COLO668 (cell line): Measurements from ENCODE around the gene SLC36A3.
"Not testable (repeated sequence)": the region's sequence is repeated elsewhere in the genome, so short reads cannot be mapped to it uniquely, and the experiment has no call there.

Experiments
- DNase-seq: peaks from one replicate; lab custom pipeline; 2025; ENCODE audit not compliant: unreplicated experiment; lab: John Stamatoyannopoulos, UW

The SLC36A3 gene

DNA sequence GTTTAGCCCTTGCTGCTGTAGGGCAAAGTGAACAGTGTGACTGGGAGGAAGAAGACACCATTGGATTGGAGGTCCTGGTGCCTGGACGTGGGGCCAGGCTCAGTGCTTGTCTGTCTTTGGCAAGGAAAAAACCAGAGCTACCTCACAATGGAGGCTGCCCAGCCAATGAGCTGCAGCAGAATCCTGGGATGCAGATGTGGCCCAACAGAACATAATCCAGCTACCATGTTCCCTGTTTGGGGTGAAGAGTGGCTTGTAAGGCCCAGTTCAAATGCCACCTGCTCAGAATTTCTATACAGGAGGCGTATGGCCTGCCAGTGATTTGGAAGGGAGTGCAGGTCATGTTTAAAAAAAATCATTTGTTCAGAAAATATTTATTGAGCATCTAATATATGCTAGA lies at the start of gene SLC36A3:
SLC36A3 (minus strand) TSS at position 101 of the 400 bp plus-strand sequence. CDS start 412 bp downstream, outside the sequence.
- no peak for DNase-seq

DNA sequence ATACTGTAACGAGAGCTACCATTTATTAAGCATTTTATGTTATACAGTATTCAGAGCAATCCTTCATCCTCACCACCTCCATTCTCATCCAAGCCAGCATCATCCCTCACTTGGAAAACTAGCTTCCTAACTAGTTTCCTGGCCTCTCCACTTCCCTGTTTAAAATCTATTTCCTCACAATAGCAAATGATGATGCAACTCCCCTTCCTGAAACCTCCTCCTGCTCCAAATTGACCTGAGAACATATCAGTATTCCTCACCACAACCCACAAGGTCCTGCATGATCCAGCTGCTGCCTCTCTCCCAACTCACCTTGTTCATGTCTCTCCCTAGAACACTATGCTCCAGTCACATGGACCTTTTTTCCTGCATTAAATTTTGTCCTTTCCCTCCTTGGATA lies 48.1 kb upstream of the SLC36A3 start:
- no peak for DNase-seq

GRCh38 chr5:151348789-151349188 lies 45.2 kb upstream of the SLC36A3 start:
- DNase-seq: no peak

DNA sequence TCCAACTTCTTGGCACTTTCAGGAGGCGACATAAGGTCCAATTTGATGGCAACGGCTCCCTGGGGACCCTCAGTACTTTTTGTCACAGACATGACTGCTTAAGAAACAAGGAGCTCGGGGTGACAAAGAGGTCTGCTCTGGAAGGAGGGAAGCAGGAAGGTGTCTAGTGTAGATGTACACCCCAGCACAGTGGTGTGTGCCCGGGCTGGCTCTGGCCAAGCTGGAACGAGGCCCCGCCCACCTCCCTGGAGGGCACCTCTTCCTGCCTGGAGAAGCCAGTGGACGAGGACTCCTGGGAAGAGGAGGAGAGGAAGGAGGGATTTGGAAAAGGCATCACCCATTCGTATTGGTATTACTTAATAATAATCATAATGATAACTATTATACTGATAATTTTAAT lies 43.8 kb upstream of the SLC36A3 start, which contains the start of gene SLC36A2:
SLC36A2 (minus strand) TSS at position 191 of the 400 bp plus-strand sequence; CDS start at position 92, 99 bp downstream.
- no peak for DNase-seq

DNA sequence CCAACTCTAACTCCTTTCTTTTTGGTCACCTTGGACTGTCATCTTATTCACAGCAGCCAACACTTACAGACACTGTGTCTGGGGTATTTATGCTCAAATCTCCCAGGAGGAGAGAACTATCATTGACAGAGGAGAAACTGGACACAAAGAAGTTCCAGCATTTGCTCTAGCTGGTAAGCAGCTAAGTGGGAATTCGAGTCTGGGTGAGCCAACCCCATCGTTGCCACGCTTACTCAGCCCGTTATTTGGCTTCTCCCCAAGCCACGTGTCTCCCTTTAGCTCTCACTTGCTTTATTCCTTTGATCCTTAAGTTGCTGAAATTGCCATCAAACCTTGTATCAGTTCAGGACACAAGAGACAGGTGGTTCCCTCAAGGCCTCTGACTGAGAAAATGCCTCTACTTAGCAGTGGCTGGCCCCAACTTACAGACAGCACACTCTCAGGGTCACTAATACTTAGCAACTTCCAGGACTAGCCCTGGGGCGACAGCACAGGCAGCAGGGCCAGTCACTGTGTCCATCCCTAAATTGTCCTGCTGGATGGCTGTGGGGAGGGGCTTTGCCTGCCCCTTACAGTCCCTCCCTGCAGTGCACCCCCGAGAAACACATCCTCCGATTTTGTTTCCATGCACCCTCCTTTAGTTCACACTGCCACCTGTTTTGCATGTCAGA lies 42.4 kb upstream of the SLC36A3 start:
- no peak for DNase-seq

GRCh38 chr5:151345187-151345807 lies 41.7 kb upstream of the SLC36A3 start:
- DNase-seq: no peak

- no peak for DNase-seq
Measured at GRCh38 chr5:151344088-151344487, 40.5 kb upstream of the SLC36A3 start.

DNA sequence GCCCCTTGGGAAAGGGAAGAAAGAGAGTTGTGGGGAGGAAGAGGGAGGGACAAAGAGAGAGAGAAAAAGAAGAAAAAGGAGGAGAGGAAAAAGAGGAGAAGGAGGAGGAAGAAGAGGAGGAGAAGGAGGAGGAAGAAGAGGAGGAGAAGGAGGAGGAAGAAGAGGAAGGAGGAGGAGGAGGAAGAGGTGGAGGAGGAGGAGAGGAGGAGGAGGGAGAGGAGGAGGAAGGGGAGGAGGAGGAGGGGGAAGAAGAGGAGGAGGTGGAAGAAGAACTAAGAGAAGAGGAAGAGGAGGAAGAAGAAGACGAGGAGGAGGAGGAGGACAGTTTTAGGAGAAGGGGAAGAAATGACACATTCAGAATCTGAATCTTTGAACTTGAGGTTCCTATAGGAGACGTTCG lies 36.4 kb upstream of the SLC36A3 start:
- DNase-seq: no peak

DNA sequence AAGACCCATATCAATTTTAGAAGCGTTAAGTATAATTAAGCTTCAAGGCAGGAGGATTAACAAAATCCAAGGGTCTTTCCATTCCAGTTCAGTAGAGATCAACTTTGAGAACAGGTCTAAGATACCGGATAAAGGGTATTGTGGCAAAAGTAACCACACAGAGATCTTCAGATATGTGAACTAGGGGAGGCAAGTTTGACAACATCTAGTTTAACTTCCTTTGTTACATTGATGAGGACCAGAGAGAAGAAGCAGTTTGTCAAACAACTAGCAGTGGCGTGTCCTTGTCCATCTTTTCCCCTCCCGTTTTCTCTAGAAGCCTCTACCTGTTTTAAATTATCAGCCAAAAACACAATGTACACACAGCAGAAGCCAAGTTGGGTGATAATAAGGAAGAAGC lies 35.2 kb upstream of the SLC36A3 start:
- DNase-seq: no peak

GRCh38 chr5:151332857-151333256 lies 29.3 kb upstream of the SLC36A3 start:
- no peak for DNase-seq

- DNase-seq: no peak
Measured at GRCh38 chr5:151328734-151329133, 25.2 kb upstream of the SLC36A3 start.

GRCh38 chr5:151327585-151327984 lies 24.0 kb upstream of the SLC36A3 start:
- no peak for DNase-seq

DNA sequence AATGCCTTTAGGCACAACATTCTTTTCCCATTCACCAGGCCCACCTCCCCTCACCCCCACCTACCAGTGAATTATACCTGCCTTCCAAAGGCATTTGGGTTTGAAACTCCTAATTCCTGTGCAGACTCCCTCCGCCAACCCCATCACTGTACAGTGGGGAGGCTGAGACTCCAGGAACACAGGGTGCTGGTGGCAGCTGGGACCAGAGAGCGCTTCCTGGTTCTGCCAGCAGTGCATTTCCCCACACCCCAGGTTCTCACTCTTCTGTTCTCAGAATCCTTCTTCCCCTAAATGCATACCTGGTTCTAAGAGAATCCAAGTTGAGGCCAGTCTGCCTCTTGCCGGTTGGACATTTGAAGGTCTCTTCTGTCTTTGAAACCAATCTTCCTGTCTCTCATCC lies 22.7 kb upstream of the SLC36A3 start:
- DNase-seq: no peak

GRCh38 chr5:151320481-151320880 lies 16.9 kb upstream of the SLC36A3 start:
- no peak for DNase-seq

GRCh38 chr5:151318850-151319732 lies 15.5 kb upstream of the SLC36A3 start:
- no peak for DNase-seq

GRCh38 chr5:151317871-151318270 lies 14.3 kb upstream of the SLC36A3 start:
- DNase-seq: no peak

GRCh38 chr5:151315998-151316597 lies 12.5 kb upstream of the SLC36A3 start:
- peak; percentile 43 for DNase-seq

GRCh38 chr5:151313357-151313756 lies 9.8 kb upstream of the SLC36A3 start:
- no peak for DNase-seq

GRCh38 chr5:151312756-151313324 lies 9.3 kb upstream of the SLC36A3 start:
- DNase-seq: no peak

DNA sequence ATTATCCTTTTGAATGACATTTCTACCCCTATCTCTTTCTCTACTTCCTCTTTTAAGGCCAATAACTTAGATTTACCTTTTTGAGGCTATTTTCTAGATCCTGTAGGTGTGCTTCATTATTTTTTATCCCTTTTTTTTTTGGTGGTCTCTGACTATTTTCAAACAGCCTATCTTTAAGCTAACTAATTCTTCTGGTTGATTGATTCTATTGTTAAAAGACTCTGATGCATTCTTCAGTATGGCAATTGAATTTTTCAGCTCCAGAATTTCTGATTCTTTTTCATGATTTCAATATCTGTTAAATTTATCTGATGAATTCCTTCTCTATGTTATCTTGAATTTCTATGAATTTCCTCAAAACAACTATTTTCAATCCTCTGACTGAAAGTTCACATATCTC lies 7.4 kb upstream of the SLC36A3 start:
- no peak for DNase-seq

DNA sequence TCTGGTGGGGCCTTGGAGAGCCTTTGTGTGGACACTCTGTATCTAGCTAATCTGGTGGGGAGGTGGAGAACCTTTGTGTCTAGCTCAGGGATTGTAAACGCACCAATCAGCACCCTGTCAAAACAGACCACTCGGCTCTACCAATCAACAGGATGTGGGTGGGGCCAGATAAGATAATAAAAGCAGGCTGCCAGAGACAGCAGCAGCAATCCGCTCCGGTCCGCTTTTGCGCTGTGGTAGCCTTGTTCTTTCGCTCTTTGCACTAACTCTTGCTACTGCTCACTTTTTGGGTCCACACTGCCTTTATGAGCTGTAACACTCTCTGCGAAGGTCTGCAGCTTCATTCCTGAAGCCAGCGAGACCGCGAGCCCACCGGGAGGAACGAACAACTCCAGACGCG lies 6.3 kb upstream of the SLC36A3 start:
- DNase-seq: not testable (repeated sequence)
